Tibial artery (tissue), 4 donors: Measurements from ENCODE around the gene BEGAIN.

Experiments used
- DNase-seq, 2 donors: peaks; one replicate each; pipeline ENCODE4 v3.0.0-alpha.2; 2019
- H3K27ac ChIP-seq, 2 donors: fragments of 200-600 bp; sonication (generic) in 1 of 2; 1 replicate in 1 of 2; 2 replicates in 1 of 2; pipeline ENCODE4 v1.5.1; 2018 to 2019; ENCODE audit warnings: mild to moderate bottlenecking in 1 of 2
- H3K27me3 ChIP-seq, 2 donors: fragments of 200-600 bp; sonication (generic) in 1 of 2; one replicate each; pipeline versions ENCODE4 v1.5.1 to v1.6.0; 2016 to 2019
- H3K36me3 ChIP-seq, 3 donors: fragments of 200-600 bp; sonication (generic) in 2 of 3; one replicate each; pipeline ENCODE4 v1.5.1; 2016 to 2019; ENCODE audit warnings: mild to moderate bottlenecking in 2 of 3
- H3K4me1 ChIP-seq, 4 donors: fragments of 200-600 bp; sonication (generic) in 2 of 4; 1 replicate in 3 of 4; 2 replicates in 1 of 4; pipeline ENCODE4 v1.5.1; 2016 to 2019
- H3K4me3 ChIP-seq, 2 donors: fragments of 200-600 bp; sonication (generic) in 1 of 2; 1 replicate in 1 of 2; 2 replicates in 1 of 2; pipeline ENCODE4 v1.5.1; 2018 to 2019; ENCODE audit warnings: mild to moderate bottlenecking in 2 of 2
- H3K9me3 ChIP-seq, 3 donors: fragments of 200-600 bp; sonication (generic) in 1 of 3; one replicate each; pipeline ENCODE4 v1.5.1; 2016 to 2019
- CTCF ChIP-seq, 2 experiments: fragments of 200-600 bp in 1 of 2; fragments of 450-650 bp in 1 of 2; IDR thresholded peaks; one replicate each; pipeline ENCODE4 v1.5.1; 2017 to 2019; ENCODE audit warnings: antibody characterized with exemption in 2 of 2, mild to moderate bottlenecking in 1 of 2, moderate library complexity in 1 of 2
- intact Hi-C: fragments of 100-400 bp; cut with DNase I; formaldehyde crosslinking; loops from one replicate; pipeline ENCODE4 v1.15.0; 2023; ENCODE audit warnings: low total_unique reads

The BEGAIN gene

GRCh38 chr14:100566119-100566518 lies 21.1 kb downstream of the BEGAIN start:
- H3K4me3 ChIP-seq = no peak overlapping the region
- no peaks in the 10 kb centered on the region for H3K36me3 ChIP-seq
- H3K4me1 ChIP-seq = peaks cover 0 to 25% (median 21%) of the 10 kb centered on the region in 4 donors
- intact Hi-C loops = no loop called here
- no peak overlapping the region for H3K27ac ChIP-seq
- DNase-seq = no peak
- H3K27me3 ChIP-seq = peaks cover 3 to 93% of the 10 kb centered on the region in 2 donors
- H3K9me3 ChIP-seq = no peaks in the 10 kb centered on the region
- no peak for TF ChIP-seq CTCF (IDR thresholded peaks at IDR 0.05)

- intact Hi-C loops = no loop called here
- Histone ChIP-seq H3K4me3 (no peak overlapping the region), H3K4me1 (peaks cover 0 to 25% (median 21%) of the 10 kb centered on the region in 4 donors), H3K36me3 (no peaks in the 10 kb centered on the region), H3K27ac (no peak overlapping the region), H3K9me3 (no peaks in the 10 kb centered on the region), H3K27me3 (peaks cover 3 to 93% of the 10 kb centered on the region in 2 donors)
- no peak for TF ChIP-seq CTCF (IDR thresholded peaks at IDR 0.05)
- DNase-seq = no peak
These were observed 21.6 kb downstream of the BEGAIN start for GRCh38 chr14:100565650-100566049.

GRCh38 chr14:100564512-100564911 lies 22.7 kb downstream of the BEGAIN start:
- TF ChIP-seq CTCF (IDR thresholded peaks at IDR 0.05) = no peak
- intact Hi-C loops = no loop called here
- no peak overlapping the region for H3K4me3 ChIP-seq

GRCh38 chr14:100562751-100563150 lies 24.5 kb downstream of the BEGAIN start:
- intact Hi-C loops = no loop called here
- TF ChIP-seq CTCF (IDR thresholded peaks at IDR 0.05) = no peak
- no peak overlapping the region for H3K4me3 ChIP-seq
- peaks cover 0 to 76% of the 10 kb centered on the region in 2 donors for H3K27me3 ChIP-seq
- H3K36me3 ChIP-seq = no peaks in the 10 kb centered on the region
- no peak for DNase-seq
- peaks cover 0 to 9% (median 9%) of the 10 kb centered on the region in 4 donors for H3K4me1 ChIP-seq
- H3K9me3 ChIP-seq = no peaks in the 10 kb centered on the region
- H3K27ac ChIP-seq = no peak overlapping the region

More at GRCh38 chr14:100564512-100564911, 22.7 kb downstream of the BEGAIN start:
- Histone ChIP-seq H3K27me3 (peaks cover 3 to 89% of the 10 kb centered on the region in 2 donors), H3K9me3 (no peaks in the 10 kb centered on the region), H3K36me3 (no peaks in the 10 kb centered on the region), H3K27ac (no peak overlapping the region), H3K4me1 (peaks cover 0 to 25% (median 21%) of the 10 kb centered on the region in 4 donors)
- DNase-seq = no peak

- Histone ChIP-seq H3K4me1 (no peaks in the 10 kb centered on the region), H3K27ac (no peak overlapping the region), H3K4me3 (no peak overlapping the region), H3K9me3 (no peaks in the 10 kb centered on the region), H3K27me3 (peaks cover 0 to 58% of the 10 kb centered on the region in 2 donors), H3K36me3 (no peaks in the 10 kb centered on the region)
- no peak for DNase-seq
- no peak for TF ChIP-seq CTCF (IDR thresholded peaks at IDR 0.05)
- intact Hi-C loops = no loop called here
These were observed 26.2 kb downstream of the BEGAIN start for GRCh38 chr14:100561005-100561404.

- no peak for TF ChIP-seq CTCF (IDR thresholded peaks at IDR 0.05)
- Histone ChIP-seq H3K9me3 (no peaks in the 10 kb centered on the region), H3K4me3 (no peak overlapping the region), H3K27me3 (peaks cover 0 to 53% of the 10 kb centered on the region in 2 donors), H3K36me3 (no peaks in the 10 kb centered on the region), H3K4me1 (no peaks in the 10 kb centered on the region), H3K27ac (no peak overlapping the region)
- DNase-seq = no peak
- intact Hi-C loops = no loop called here
These were observed 26.7 kb downstream of the BEGAIN start for GRCh38 chr14:100560471-100560870.
